Peyer's patch (tissue), 4 donors: ENCODE results near the gene CHST11. TPM values are rescaled to one million over a fixed set of nuclear protein-coding genes. Genes with fewer than 3 reads are reported as not detected.

ENCODE experiments used
- DNase-seq, 3 donors: peaks; one replicate each; pipeline ENCODE4 v3.0.0-alpha.2; 2017 to 2019
- H3K27ac ChIP-seq, 4 donors: fragments of 200-600 bp; sonication (generic); one replicate each; pipeline ENCODE4 v1.5.1; 2016 to 2019
- H3K27me3 ChIP-seq, 2 donors: fragments of 200-600 bp; sonication (generic); one replicate each; pipeline ENCODE4 v1.5.1; 2019
- H3K36me3 ChIP-seq, 3 donors: fragments of 200-600 bp; sonication (generic); one replicate each; pipeline ENCODE4 v1.5.1; 2016 to 2019
- H3K4me1 ChIP-seq, 4 donors: fragments of 200-600 bp; sonication (generic); one replicate each; pipeline ENCODE4 v1.5.1; 2016 to 2019
- H3K4me3 ChIP-seq, 4 donors: fragments of 200-600 bp; sonication (generic); 1 replicate in 3 of 4; 2 replicates in 1 of 4; pipeline ENCODE4 v1.5.1; 2016 to 2019; ENCODE audit warnings: mild to moderate bottlenecking in 1 of 4
- H3K9me3 ChIP-seq, 4 donors: fragments of 200-600 bp; sonication (generic); one replicate each; pipeline ENCODE4 v1.5.1; 2016 to 2019; ENCODE audit warnings: mild to moderate bottlenecking in 1 of 4
- CTCF ChIP-seq, 6 experiments: fragments of 450-650 bp in 4 of 6; fragments of 200-600 bp in 2 of 6; sonication (generic) in 1 of 6; IDR thresholded peaks; one replicate each; pipeline ENCODE4 v1.5.1; 2017 to 2019; ENCODE audit warnings: antibody characterized with exemption in 6 of 6, mild to moderate bottlenecking in 3 of 6, moderate library complexity in 1 of 6
- POLR2A ChIP-seq, 2 donors: fragments of 450-650 bp; IDR thresholded peaks; one replicate each; pipeline ENCODE4 v1.5.1; 2017; ENCODE audit warnings: antibody characterized with exemption in 2 of 2, mild to moderate bottlenecking in 2 of 2, moderate library complexity in 2 of 2
- total RNA-seq, 4 donors: library from RNA; depleted of rRNA; stranded (reverse); fragments of >200 nt; gene quantifications; one replicate each; pipeline ENCODE4 v1.1.0, GENCODE V29; 2016

The CHST11 gene
- total RNA-seq, 4 donors from 2014 or later, result 9.9 to 119 (median 15.6) TPM

GRCh38 chr12:104653730-104654664 is 197.2 kb downstream of the CHST11 start:
- no peak overlapping the region for H3K4me3 ChIP-seq

GRCh38 chr12:104654665-104655609 is 198.2 kb downstream of the CHST11 start:
- H3K36me3 ChIP-seq, result no peaks in the 10 kb centered on the region
- DNase-seq, result no peak
- H3K27me3 ChIP-seq, result no peaks in the 10 kb centered on the region
- no peaks in the 10 kb centered on the region for H3K4me1 ChIP-seq
- TF ChIP-seq CTCF (IDR thresholded peaks at IDR 0.05), result no peak
- TF ChIP-seq POLR2A (IDR thresholded peaks at IDR 0.05), result no peak
- H3K27ac ChIP-seq, result no peak overlapping the region
- no peak overlapping the region for H3K4me3 ChIP-seq
- no peaks in the 10 kb centered on the region for H3K9me3 ChIP-seq

More at GRCh38 chr12:104653730-104654664, 197.2 kb downstream of the CHST11 start:
- Histone ChIP-seq H3K27ac (no peak overlapping the region), H3K27me3 (no peaks in the 10 kb centered on the region), H3K4me1 (no peaks in the 10 kb centered on the region), H3K9me3 (no peaks in the 10 kb centered on the region), H3K36me3 (no peaks in the 10 kb centered on the region)
- TF ChIP-seq CTCF (IDR thresholded peaks at IDR 0.05) (peak in 4 of 6 experiments; percentile 29 to 42 (median 36)), POLR2A (IDR thresholded peaks at IDR 0.05) (no peak)
- no peak for DNase-seq

- H3K36me3 ChIP-seq, result no peaks in the 10 kb centered on the region
- no peaks in the 10 kb centered on the region for H3K9me3 ChIP-seq
- no peak overlapping the region for H3K4me3 ChIP-seq
- no peak for TF ChIP-seq CTCF (IDR thresholded peaks at IDR 0.05)
- TF ChIP-seq POLR2A (IDR thresholded peaks at IDR 0.05), result no peak
- no peak for DNase-seq
- no peak overlapping the region for H3K27ac ChIP-seq
- H3K4me1 ChIP-seq, result no peaks in the 10 kb centered on the region
- no peaks in the 10 kb centered on the region for H3K27me3 ChIP-seq
Observed at GRCh38 chr12:104656383-104656782, 199.6 kb downstream of the CHST11 start.

GRCh38 chr12:104656921-104657320 is 200.2 kb downstream of the CHST11 start:
- Histone ChIP-seq H3K27ac (no peak overlapping the region), H3K9me3 (no peaks in the 10 kb centered on the region), H3K27me3 (no peaks in the 10 kb centered on the region), H3K4me3 (no peak overlapping the region), H3K4me1 (no peaks in the 10 kb centered on the region), H3K36me3 (no peaks in the 10 kb centered on the region)
- no peak for DNase-seq
- no peak for TF ChIP-seq POLR2A (IDR thresholded peaks at IDR 0.05)
- no peak for TF ChIP-seq CTCF (IDR thresholded peaks at IDR 0.05)

- Histone ChIP-seq H3K27ac (no peak overlapping the region), H3K36me3 (no peaks in the 10 kb centered on the region), H3K4me3 (no peak overlapping the region), H3K27me3 (no peaks in the 10 kb centered on the region), H3K4me1 (no peaks in the 10 kb centered on the region), H3K9me3 (no peaks in the 10 kb centered on the region)
- no peak for TF ChIP-seq CTCF (IDR thresholded peaks at IDR 0.05)
- no peak for TF ChIP-seq POLR2A (IDR thresholded peaks at IDR 0.05)
- no peak for DNase-seq
Observed at GRCh38 chr12:104657726-104658484, 201.2 kb downstream of the CHST11 start.
